Left lung (tissue), 10 donors: ENCODE data around the gene DPCD. TPM values are rescaled to one million over a fixed set of nuclear protein-coding genes. Genes with fewer than 3 reads are reported as not detected.

Source experiments
- ATAC-seq: fragments of 200-7000 bp; cut with Tn5 transposase; one replicate; pipeline ENCODE4 v1.9.1; 2020; ENCODE audit warnings: moderate library complexity
- DNase-seq, 4 donors: peaks; one replicate each; pipeline ENCODE4 v3.0.0-alpha.2; 2013 to 2020
- H3K27ac ChIP-seq, 2 donors: fragments of 200-600 bp; sonication (generic) in 1 of 2; one replicate each; pipeline versions ENCODE4 v1.5.0 to v1.8.0; 2020 to 2021
- H3K27me3 ChIP-seq, 2 donors: fragments of 200-600 bp; sonication (generic) in 1 of 2; one replicate each; pipeline versions ENCODE4 v1.5.0 to v1.8.0; 2020 to 2021
- H3K36me3 ChIP-seq, 2 donors: fragments of 200-600 bp; sonication (generic) in 1 of 2; one replicate each; pipeline versions ENCODE4 v1.5.0 to v1.8.0; 2020 to 2021
- H3K4me1 ChIP-seq, 2 donors: fragments of 200-600 bp; one replicate each; pipeline ENCODE4 v1.8.0; 2021
- H3K4me3 ChIP-seq, 2 donors: fragments of 200-600 bp; sonication (generic) in 1 of 2; one replicate each; pipeline versions ENCODE4 v1.5.0 to v1.8.0; 2020 to 2021; ENCODE audit warnings: mild to moderate bottlenecking in 1 of 2
- H3K9me3 ChIP-seq, 2 donors: fragments of 200-600 bp; sonication (generic) in 1 of 2; one replicate each; pipeline versions ENCODE4 v1.5.0 to v1.8.0; 2020 to 2021
- CTCF ChIP-seq, 2 donors: fragments of 200-600 bp; sonication (generic) in 1 of 2; IDR thresholded peaks; one replicate each; pipeline versions ENCODE4 v1.5.0 to v1.8.0; 2021; ENCODE audit warnings: antibody characterized with exemption in 2 of 2
- intact Hi-C, 2 donors: fragments of 100-400 bp; cut with DNase I; formaldehyde crosslinking; loops; one replicate each; pipeline versions ENCODE4 v1.11.2 to v1.14.2; 2022
- microRNA-seq, 2 donors: library from miRNA; unstranded; fragments of <30 nt; microRNA quantifications; one replicate each; pipeline ENCODE4, GENCODE V29; 2019
- polyA plus RNA-seq, 6 donors: library from polyadenylated mRNA; unstranded; fragments of 120-200 nt; gene quantifications; one replicate each; pipeline ENCODE4 v1.2.1, GENCODE V29; 2013; ENCODE audit not compliant: insufficient read length in 6 of 6
- total RNA-seq, 2 donors: library from RNA; stranded (reverse); fragmentation: NEBNext Ultra II Directional; extraction: Animal tissue kit (Norgen Biotek cat#: 25700); gene quantifications; one replicate each; pipeline ENCODE4 v1.2.1, GENCODE V29; 2021
- donor health status: DM: no; HTN: yes; CAD: no.
- donor health status: DM: no; HTN: no; CAD: no.

The DPCD gene
- total and polyA plus RNA-seq, 8 donors: 13.5 to 36.1 (median 31.7) TPM

- no peak for ATAC-seq
- no peak overlapping the region for H3K27ac ChIP-seq
- intact Hi-C loops: no loop called here
- DNase-seq: no peak
- H3K4me3 ChIP-seq: no peak overlapping the region
- peaks cover 0 to 84% of the 10 kb centered on the region in 2 donors for H3K36me3 ChIP-seq
- no peaks in the 10 kb centered on the region for H3K27me3 ChIP-seq
- no peaks in the 10 kb centered on the region for H3K9me3 ChIP-seq
- H3K4me1 ChIP-seq: no peaks in the 10 kb centered on the region
- TF ChIP-seq CTCF (IDR thresholded peaks at IDR 0.05): no peak
Observed at GRCh38 chr10:101656890-101657289, 68.8 kb downstream of the DPCD start.

- no peak for TF ChIP-seq CTCF (IDR thresholded peaks at IDR 0.05)
- H3K36me3 ChIP-seq: peaks cover 0 to 95% of the 10 kb centered on the region in 2 donors
- no peak overlapping the region for H3K27ac ChIP-seq
- DNase-seq: no peak
- intact Hi-C loops: no loop called here
- H3K27me3 ChIP-seq: no peaks in the 10 kb centered on the region
- H3K4me1 ChIP-seq: no peaks in the 10 kb centered on the region
- no peak overlapping the region for H3K4me3 ChIP-seq
- no peak for ATAC-seq
- no peaks in the 10 kb centered on the region for H3K9me3 ChIP-seq
Observed at GRCh38 chr10:101658975-101659374, 70.9 kb downstream of the DPCD start.

Small RNAs within 50 kb of the gene (microRNA-seq; reads per million reads assigned to microRNA genes)
- gene MIR3158-1: 0 reads per million in 2 donors
- 0 reads per million in 2 donors for gene MIR3158-2

Other genes starting within 250 kb of the DPCD start
- gene BTRC, start 234.2 kb upstream of the DPCD start, total RNA-seq: 10 to 100 TPM; 16.8 to 19.0 TPM
- 10 to 100 TPM; 24.6 to 28.7 (median 26.0) TPM for gene BTRC, start 234.2 kb upstream of the DPCD start, polyA plus RNA-seq
- 10 to 100 TPM; 22.2 to 27.8 TPM for gene POLL, start 64 bp upstream of the DPCD start, total RNA-seq
- gene POLL, start 64 bp upstream of the DPCD start, polyA plus RNA-seq: 10 to 100 TPM; 29.7 to 39.0 (median 36.1) TPM
- gene FBXW4, start 106.8 kb downstream of the DPCD start, total RNA-seq: 10 to 100 TPM; 53.7 to 57.0 TPM
- gene FBXW4, start 106.8 kb downstream of the DPCD start, polyA plus RNA-seq: 10 to 100 TPM; 40.0 to 53.2 (median 48.0) TPM
- gene FGF8, start 187.8 kb downstream of the DPCD start, total RNA-seq: not detected
- gene FGF8, start 187.8 kb downstream of the DPCD start, polyA plus RNA-seq: under 1 TPM in 1 of 6 donors, not detected in 5; 0.15 TPM
- 10 to 100 TPM; 30.7 to 31.7 TPM for gene NPM3, start 195.1 kb downstream of the DPCD start, total RNA-seq
- 10 to 100 TPM; 43.1 to 54.9 (median 52.1) TPM for gene NPM3, start 195.1 kb downstream of the DPCD start, polyA plus RNA-seq
- 10 to 100 TPM; 72.6 to 87.0 TPM for gene OGA, start 230.1 kb downstream of the DPCD start, total RNA-seq
- 100 to 1,000 TPM; 224 to 288 (median 245) TPM for gene OGA, start 230.1 kb downstream of the DPCD start, polyA plus RNA-seq